HepG2 (cell line): ENCODE results near the gene TAB2.
"Not testable (repeated sequence)": the region's sequence is repeated elsewhere in the genome, so short reads cannot be mapped to it uniquely, and the experiment has no call there.

Experiments used
- FOXJ3 ChIP-seq: sonication (generic); formaldehyde crosslinking; IDR thresholded peaks from 2 replicates; pipeline ENCODE4 v1.4.0; 2020; ENCODE audit warnings: missing genetic modification reagents, mild to moderate bottlenecking, borderline replicate concordance
- NBN ChIP-seq: fragments of 450-650 bp; conservative IDR thresholded peaks from 2 replicates; pipeline ENCODE4 v1.6.1; 2017
- POLR2AphosphoS2 ChIP-seq: IDR thresholded peaks from 2 replicates; pipeline ENCODE4 v1.6.1; 2011; ENCODE audit warnings: low read depth, low read length, improper control_type of control experiment
- SMAD1 ChIP-seq: sonication (generic); formaldehyde crosslinking; IDR thresholded peaks from 2 replicates; pipeline ENCODE4 v1.4.0; 2020; ENCODE audit warnings: missing genetic modification reagents, low read depth, mild to moderate bottlenecking, borderline replicate concordance
- TBX3 ChIP-seq: fragments of 450-650 bp; IDR thresholded peaks from 2 replicates; pipeline ENCODE4 v1.6.1; 2017; ENCODE audit warnings: antibody characterized with exemption, mild to moderate bottlenecking, inconsistent platforms, borderline replicate concordance
- TCF7 ChIP-seq: sonication (generic); IDR thresholded peaks from 2 replicates; pipeline ENCODE4 v1.6.1; 2016; ENCODE audit warnings: antibody characterized with exemption, low read depth
- TF ChIP-seq, protein P1 (sequence below): sonication (generic); formaldehyde crosslinking; IDR thresholded peaks from 2 replicates; pipeline ENCODE4 v1.5.1; 2020; ENCODE audit warnings: mild to moderate bottlenecking, missing genetic modification reagents
- TF ChIP-seq, protein P2 (sequence below): sonication (generic); formaldehyde crosslinking; IDR thresholded peaks from 2 replicates; pipeline ENCODE4 v1.5.0; 2020; ENCODE audit warnings: mild to moderate bottlenecking, missing genetic modification reagents, moderate library complexity
- TF ChIP-seq, protein P3 (sequence below), 2 experiments: sonication (generic) in 1 of 2; formaldehyde crosslinking in 1 of 2; IDR thresholded peaks; 2 replicates each; pipeline versions ENCODE4 v1.5.1 to v1.6.1; 2011 to 2020; ENCODE audit warnings: borderline replicate concordance in 1 of 2, low read depth in 1 of 2, low read length in 1 of 2, mild to moderate bottlenecking in 1 of 2, missing genetic modification reagents in 1 of 2, moderate library complexity in 1 of 2
- TF ChIP-seq, protein P4 (sequence below), 2 experiments: fragments of 450-650 bp in 1 of 2; sonication (generic) in 1 of 2; formaldehyde crosslinking in 1 of 2; IDR thresholded peaks; 2 replicates each; pipeline versions ENCODE4 v1.6.1 to v1.8.0; 2016 to 2022; ENCODE audit warnings: antibody characterized with exemption in 1 of 2, mild to moderate bottlenecking in 1 of 2, missing genetic modification reagents in 1 of 2

DNA sequence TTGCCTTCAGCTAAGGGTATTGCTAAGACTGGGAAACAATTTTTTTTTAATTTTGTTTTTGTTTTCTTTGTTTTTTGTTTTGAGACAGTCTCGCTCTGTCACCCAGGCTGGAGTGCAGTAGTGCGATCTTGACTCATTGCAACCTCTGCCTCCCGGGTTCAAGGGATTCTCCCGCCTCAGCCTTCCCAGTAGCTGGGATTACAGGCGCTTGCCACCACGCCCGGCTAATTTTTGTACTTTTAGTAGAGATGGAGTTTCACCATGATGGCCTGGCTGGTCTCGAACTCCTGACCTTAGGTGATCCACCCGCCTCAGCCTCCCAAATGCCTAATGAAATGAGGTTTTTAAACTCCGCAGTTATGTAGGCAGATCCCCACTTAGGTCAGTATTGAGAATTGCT is 2.5 kb downstream of the TAB2 start:
- TF ChIP-seq, protein P1, sequence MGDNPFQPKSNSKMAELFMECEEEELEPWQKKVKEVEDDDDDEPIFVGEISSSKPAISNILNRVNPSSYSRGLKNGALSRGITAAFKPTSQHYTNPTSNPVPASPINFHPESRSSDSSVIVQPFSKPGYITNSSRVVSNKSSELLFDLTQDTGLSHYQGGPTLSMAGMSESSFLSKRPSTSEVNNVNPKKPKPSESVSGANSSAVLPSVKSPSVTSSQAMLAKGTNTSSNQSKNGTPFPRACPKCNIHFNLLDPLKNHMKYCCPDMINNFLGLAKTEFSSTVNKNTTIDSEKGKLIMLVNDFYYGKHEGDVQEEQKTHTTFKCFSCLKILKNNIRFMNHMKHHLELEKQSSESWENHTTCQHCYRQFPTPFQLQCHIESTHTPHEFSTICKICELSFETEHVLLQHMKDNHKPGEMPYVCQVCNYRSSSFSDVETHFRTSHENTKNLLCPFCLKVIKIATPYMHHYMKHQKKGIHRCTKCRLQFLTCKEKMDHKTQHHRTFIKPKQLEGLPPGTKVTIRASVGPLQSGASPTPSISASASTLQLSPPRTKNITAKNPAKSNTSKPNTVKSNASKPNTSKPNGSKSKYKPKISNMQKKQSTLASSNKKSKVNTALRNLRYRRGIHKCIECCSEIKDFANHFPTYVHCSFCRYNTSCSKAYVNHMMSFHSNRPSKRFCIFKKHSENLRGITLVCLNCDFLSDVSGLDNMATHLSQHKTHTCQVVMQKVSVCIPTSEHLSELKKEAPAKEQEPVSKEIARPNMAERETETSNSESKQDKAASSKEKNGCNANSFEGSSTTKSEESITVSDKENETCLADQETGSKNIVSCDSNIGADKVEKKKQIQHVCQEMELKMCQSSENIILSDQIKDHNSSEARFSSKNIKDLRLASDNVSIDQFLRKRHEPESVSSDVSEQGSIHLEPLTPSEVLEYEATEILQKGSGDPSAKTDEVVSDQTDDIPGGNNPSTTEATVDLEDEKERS (CRISPR knock-in tag): not testable (repeated sequence)
- TF ChIP-seq, protein P2, sequence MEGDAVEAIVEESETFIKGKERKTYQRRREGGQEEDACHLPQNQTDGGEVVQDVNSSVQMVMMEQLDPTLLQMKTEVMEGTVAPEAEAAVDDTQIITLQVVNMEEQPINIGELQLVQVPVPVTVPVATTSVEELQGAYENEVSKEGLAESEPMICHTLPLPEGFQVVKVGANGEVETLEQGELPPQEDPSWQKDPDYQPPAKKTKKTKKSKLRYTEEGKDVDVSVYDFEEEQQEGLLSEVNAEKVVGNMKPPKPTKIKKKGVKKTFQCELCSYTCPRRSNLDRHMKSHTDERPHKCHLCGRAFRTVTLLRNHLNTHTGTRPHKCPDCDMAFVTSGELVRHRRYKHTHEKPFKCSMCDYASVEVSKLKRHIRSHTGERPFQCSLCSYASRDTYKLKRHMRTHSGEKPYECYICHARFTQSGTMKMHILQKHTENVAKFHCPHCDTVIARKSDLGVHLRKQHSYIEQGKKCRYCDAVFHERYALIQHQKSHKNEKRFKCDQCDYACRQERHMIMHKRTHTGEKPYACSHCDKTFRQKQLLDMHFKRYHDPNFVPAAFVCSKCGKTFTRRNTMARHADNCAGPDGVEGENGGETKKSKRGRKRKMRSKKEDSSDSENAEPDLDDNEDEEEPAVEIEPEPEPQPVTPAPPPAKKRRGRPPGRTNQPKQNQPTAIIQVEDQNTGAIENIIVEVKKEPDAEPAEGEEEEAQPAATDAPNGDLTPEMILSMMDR (CRISPR knock-in tag): not testable (repeated sequence)
- TF ChIP-seq TBX3; SMAD1 (CRISPR knock-in tag); POLR2AphosphoS2; FOXJ3 (CRISPR knock-in tag); NBN; TCF7: not testable (repeated sequence)
- TF ChIP-seq, protein P3, sequence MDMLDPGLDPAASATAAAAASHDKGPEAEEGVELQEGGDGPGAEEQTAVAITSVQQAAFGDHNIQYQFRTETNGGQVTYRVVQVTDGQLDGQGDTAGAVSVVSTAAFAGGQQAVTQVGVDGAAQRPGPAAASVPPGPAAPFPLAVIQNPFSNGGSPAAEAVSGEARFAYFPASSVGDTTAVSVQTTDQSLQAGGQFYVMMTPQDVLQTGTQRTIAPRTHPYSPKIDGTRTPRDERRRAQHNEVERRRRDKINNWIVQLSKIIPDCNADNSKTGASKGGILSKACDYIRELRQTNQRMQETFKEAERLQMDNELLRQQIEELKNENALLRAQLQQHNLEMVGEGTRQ (IDR thresholded peaks at IDR 0.05; ENCODE audit: low read depth, low read length): not testable (repeated sequence)
- TF ChIP-seq, protein P3 (CRISPR knock-in tag; IDR thresholded peaks at IDR 0.05; ENCODE audit: borderline replicate concordance): not testable (repeated sequence)
- TF ChIP-seq, protein P4, sequence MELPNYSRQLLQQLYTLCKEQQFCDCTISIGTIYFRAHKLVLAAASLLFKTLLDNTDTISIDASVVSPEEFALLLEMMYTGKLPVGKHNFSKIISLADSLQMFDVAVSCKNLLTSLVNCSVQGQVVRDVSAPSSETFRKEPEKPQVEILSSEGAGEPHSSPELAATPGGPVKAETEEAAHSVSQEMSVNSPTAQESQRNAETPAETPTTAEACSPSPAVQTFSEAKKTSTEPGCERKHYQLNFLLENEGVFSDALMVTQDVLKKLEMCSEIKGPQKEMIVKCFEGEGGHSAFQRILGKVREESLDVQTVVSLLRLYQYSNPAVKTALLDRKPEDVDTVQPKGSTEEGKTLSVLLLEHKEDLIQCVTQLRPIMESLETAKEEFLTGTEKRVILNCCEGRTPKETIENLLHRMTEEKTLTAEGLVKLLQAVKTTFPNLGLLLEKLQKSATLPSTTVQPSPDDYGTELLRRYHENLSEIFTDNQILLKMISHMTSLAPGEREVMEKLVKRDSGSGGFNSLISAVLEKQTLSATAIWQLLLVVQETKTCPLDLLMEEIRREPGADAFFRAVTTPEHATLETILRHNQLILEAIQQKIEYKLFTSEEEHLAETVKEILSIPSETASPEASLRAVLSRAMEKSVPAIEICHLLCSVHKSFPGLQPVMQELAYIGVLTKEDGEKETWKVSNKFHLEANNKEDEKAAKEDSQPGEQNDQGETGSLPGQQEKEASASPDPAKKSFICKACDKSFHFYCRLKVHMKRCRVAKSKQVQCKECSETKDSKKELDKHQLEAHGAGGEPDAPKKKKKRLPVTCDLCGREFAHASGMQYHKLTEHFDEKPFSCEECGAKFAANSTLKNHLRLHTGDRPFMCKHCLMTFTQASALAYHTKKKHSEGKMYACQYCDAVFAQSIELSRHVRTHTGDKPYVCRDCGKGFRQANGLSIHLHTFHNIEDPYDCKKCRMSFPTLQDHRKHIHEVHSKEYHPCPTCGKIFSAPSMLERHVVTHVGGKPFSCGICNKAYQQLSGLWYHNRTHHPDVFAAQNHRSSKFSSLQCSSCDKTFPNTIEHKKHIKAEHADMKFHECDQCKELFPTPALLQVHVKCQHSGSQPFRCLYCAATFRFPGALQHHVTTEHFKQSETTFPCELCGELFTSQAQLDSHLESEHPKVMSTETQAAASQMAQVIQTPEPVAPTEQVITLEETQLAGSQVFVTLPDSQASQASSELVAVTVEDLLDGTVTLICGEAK (IDR thresholded peaks at IDR 0.05): not testable (repeated sequence)
- TF ChIP-seq, protein P4 (CRISPR knock-in tag; IDR thresholded peaks at IDR 0.05): not testable (repeated sequence)
